GM21447 (cell line): ENCODE measurements around the gene RNF115.
"Not testable (repeated sequence)": the region's sequence is repeated elsewhere in the genome, so short reads cannot be mapped to it uniquely, and the experiment has no call there.

ENCODE experiments used
- ATAC-seq: cut with Tn5 transposase; IDR thresholded peaks from one replicate; pipeline ENCODE4 v1.9.1; 2021; ENCODE audit not compliant: unreplicated experiment

RNF115 gene

GRCh38 chr1:145828367-145829026 lies 4.6 kb upstream of the RNF115 start:
- peak; percentile 34 for ATAC-seq

GRCh38 chr1:145827966-145828365 lies 4.1 kb upstream of the RNF115 start:
- peak; percentile 9 for ATAC-seq

DNA sequence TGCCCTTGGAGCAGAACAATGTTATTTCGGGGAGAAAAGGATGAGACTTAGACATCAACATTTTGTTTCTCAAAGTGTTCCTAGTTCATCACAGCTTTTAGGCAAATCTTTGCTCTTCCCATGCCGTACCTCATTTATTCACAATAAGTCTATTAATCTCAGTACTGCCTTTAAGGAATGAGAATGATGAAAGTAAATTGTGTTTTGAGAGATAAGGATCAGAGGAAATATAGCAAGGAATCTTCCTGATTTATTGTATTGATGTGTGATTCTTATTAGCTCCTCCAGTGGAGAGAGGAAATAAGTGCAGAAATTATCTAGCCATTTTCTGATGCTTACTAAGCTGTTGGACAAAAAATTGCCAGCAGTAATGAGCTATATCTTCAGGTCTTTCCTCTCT lies 2.1 kb upstream of the RNF115 start:
- no peak for ATAC-seq

DNA sequence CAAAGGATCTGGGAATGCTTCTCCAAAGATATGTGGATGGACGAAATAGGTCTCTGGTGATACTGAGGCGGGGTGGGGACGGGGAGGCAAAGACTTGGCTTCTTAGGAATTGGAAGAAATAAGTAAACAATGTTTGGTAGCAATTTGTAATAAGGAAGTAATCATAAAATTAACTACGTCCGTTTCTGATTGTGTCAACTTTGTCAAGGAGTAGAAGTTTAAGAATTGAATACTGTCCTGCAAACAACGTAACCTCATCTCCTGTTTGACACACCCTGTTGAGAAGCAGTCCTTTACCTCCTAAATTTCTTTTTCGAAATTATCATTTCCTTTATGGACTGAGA lies 576 bp upstream of the RNF115 start:
- no peak for ATAC-seq

DNA sequence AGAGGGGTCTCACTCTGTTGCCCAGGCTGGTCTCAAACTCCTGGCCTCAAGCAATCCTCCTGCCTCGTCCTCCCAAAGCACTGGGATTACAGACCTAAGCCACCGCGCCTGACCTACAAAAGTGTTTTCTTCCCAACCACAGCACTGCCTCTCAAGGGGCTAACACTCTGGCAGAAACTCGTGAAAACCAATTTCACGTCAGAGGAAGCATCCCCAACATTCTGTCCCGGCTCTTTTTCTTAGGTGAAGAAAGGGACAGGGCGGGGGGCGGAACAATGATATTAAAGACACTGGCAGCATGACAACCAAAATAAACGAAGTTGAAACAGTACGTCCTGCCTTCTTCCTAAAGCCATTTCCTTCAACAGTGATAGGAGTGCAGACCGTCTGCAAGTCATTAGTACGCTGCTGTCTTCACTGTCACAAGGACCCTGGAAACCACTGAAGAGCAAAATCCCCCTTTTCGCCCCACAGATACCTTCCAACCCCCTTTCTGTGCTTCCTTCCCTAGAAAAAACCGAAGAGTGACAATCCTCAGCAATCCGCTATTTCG lies 1.0 kb downstream of the RNF115 start:
- not testable (repeated sequence) for ATAC-seq

DNA sequence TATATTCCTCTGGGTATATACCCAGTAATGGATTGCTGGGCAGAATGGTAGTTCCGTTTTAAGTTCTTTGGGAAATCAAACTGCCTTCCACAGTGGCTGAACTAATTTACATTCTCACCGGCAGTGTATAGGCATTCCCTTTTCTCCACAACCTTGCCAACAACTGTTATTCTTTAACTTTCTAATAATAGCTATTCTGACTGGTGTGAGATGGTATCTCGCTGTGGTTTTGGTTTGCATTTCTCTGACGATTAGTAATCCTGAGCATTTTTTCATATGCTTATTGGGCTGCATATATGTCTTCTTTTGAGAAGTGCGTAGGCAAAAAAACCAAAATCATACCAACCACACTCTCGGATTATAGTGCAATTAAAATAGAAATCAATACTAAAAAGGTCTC lies 5.8 kb downstream of the RNF115 start:
- ATAC-seq = not testable (repeated sequence)

- ATAC-seq = not testable (repeated sequence)
These were observed 10.7 kb downstream of the RNF115 start for GRCh38 chr1:145812977-145813810.

- ATAC-seq = no peak
These were observed 17.1 kb downstream of the RNF115 start for GRCh38 chr1:145806844-145807243.

- ATAC-seq = no peak
These were observed 17.5 kb downstream of the RNF115 start for GRCh38 chr1:145806408-145806807.

DNA sequence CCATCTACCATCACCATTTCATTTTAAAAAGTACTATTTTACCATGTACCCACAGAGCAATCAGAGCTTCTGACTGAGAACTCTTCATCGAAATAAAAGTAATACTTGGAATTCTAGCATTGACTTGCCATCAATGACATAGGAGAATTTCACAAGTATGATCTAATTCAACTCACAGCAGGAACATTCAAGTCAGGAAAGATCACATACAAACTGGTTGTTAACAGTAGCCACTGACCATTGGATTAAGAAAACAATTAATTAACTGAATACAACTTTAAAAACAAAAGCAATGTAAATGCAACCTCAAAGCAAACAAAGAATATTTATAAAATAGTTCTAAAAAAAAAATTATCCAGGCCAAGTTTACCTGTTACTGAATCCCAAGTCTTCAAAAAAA lies 18.8 kb downstream of the RNF115 start:
- no peak for ATAC-seq

- no peak for ATAC-seq
These were observed 19.5 kb downstream of the RNF115 start for GRCh38 chr1:145804235-145805045.

DNA sequence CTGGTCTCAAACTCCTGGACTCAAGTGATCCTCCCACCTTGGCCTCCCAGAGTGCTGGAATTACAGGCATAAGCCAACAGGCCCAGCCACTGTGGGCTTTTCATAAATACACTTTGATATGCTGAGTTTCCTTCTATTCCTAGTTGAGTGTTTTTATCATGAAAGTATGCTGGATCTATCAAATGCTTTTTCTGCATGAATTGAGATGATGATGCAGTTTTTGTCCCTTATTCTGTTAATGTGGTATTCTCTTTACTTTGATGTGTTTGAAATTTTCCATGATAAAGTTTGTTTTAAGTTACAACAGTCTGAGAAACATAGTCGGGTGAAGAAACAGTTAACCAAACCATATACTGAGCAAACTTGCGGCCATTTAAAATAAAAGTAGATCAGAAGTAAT lies 24.1 kb downstream of the RNF115 start:
- no peak for ATAC-seq

DNA sequence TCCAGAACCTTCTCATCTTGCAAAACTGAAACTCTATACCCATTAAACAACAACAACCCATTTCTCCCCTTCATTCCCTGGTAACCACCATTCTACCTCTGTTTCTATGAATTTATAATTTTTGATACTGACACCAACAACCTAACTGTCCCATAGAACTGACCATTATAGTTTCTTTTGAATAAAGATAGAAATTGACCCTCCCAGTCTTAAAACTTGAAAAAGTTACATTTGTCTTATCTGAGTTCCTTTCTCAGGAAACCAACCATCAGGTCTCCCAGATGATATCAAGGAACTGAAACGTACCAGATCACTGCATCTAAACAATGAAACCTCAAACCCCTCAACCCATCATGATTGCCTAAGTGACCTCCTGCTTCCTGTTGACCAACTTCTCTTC lies 27.1 kb downstream of the RNF115 start:
- ATAC-seq = no peak

DNA sequence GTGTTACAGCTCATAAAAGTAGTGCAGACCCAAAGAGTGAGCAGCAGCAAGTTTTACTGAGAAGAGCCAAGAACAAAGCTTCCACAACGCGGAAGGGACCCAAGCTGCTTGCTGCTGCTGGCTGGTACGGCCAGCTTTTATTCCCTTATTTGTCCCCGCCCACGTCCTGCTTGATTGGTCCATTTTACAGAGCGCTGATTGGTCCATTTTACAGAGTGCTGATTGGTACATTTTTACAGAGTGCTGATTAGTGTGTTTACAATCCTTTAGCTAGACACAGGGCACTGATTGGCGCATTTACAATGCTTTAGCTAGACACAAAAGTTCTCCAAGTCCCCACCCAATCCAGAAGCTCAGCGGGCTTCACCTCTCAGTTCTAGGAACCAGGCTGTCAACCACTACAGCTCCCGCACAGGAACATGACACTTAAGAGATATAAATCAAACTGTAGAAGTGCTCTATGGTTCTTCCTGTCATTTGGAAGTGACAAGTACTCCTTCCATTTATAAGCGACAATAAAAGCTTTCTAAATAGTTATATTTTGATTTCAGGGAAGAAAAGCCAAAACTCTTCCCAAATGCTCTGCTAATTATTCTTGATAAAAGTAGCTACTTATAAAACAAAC lies 28.5 kb downstream of the RNF115 start:
- ATAC-seq = no peak

DNA sequence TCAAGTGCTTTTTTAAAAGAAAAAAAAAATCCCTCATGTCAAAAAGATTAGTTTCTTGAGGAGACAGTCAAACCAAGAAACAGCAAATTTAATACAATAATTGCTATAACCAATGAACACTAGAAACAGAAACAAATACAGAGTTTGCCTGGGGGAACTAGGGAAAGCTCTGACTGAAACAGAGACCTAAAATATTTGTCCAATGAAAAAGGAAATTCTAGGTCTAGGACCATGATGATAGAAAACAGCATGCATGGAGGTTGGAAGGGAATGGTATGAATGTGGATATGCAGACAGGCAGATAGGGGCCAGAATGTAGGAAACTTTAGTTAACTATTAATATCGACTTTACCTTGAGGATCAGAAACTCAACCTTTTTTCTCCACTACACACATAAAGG lies 31.4 kb downstream of the RNF115 start:
- ATAC-seq = no peak

GRCh38 chr1:145791860-145792259 lies 32.0 kb downstream of the RNF115 start:
- not testable (repeated sequence) for ATAC-seq

- no peak for ATAC-seq
These were observed 35.3 kb downstream of the RNF115 start for GRCh38 chr1:145788580-145788979.

- no peak for ATAC-seq
These were observed 37.6 kb downstream of the RNF115 start for GRCh38 chr1:145786271-145786670.

GRCh38 chr1:145785547-145785946 lies 38.3 kb downstream of the RNF115 start:
- peak; percentile 55 for ATAC-seq

GRCh38 chr1:145784409-145784808 lies 39.5 kb downstream of the RNF115 start:
- ATAC-seq = no peak
